H9 (cell line): Measurements from ENCODE around the gene LRRC55. TPM values are rescaled to one million over a fixed set of nuclear protein-coding genes. Genes with fewer than 3 reads are reported as not detected.

ENCODE experiments used
- DNase-seq: peaks from one replicate; pipeline ENCODE4 v3.0.0-alpha.2; 2017
- H2AFZ ChIP-seq: one replicate; pipeline ENCODE4 v1.6.1; 2013; ENCODE audit warnings: mild to moderate bottlenecking, low read length, control low read depth, moderate library complexity
- H2AK5ac ChIP-seq: 2 replicates; pipeline ENCODE4 v1.6.1; 2013; ENCODE audit warnings: low read length, control low read depth, mixed read lengths; ENCODE audit not compliant: insufficient read length
- H2BK120ac ChIP-seq: one replicate; pipeline ENCODE4 v1.6.1; 2013; ENCODE audit warnings: low read depth, mild to moderate bottlenecking, low read length, control low read depth, inconsistent platforms; ENCODE audit not compliant: poor library complexity, severe bottlenecking
- H2BK12ac ChIP-seq: 2 replicates; pipeline ENCODE4 v1.6.1; 2013; ENCODE audit warnings: low read length, control low read depth, mixed read lengths, low read depth; ENCODE audit not compliant: insufficient read length
- H2BK15ac ChIP-seq: 2 replicates; pipeline ENCODE4 v1.6.1; 2013; ENCODE audit warnings: low read depth, low read length, control low read depth
- H2BK20ac ChIP-seq: one replicate; pipeline ENCODE4 v1.6.1; 2013; ENCODE audit warnings: low read depth, mild to moderate bottlenecking, low read length, control low read depth, inconsistent platforms; ENCODE audit not compliant: poor library complexity, severe bottlenecking
- H2BK5ac ChIP-seq: 2 replicates; pipeline ENCODE4 v1.6.1; 2013; ENCODE audit warnings: low read length, control low read depth, mixed read lengths; ENCODE audit not compliant: insufficient read length
- H3K14ac ChIP-seq: 2 replicates; pipeline ENCODE4 v1.6.1; 2013; ENCODE audit warnings: low read length, control low read depth; ENCODE audit not compliant: insufficient read depth
- H3K18ac ChIP-seq: 2 replicates; pipeline ENCODE4 v1.6.1; 2013; ENCODE audit warnings: low read depth, mild to moderate bottlenecking, mixed read lengths, low read length, control low read depth; ENCODE audit not compliant: insufficient read length
- H3K23ac ChIP-seq: 2 replicates; pipeline ENCODE4 v1.6.1; 2013; ENCODE audit warnings: low read length, control low read depth, mixed read lengths, low read depth; ENCODE audit not compliant: insufficient read length
- H3K23me2 ChIP-seq: 2 replicates; pipeline ENCODE4 v1.6.1; 2013; ENCODE audit warnings: low read depth, mild to moderate bottlenecking, mixed read lengths, low read length, control low read depth; ENCODE audit not compliant: insufficient read length, poor library complexity, severe bottlenecking
- H3K27ac ChIP-seq: 2 replicates; pipeline ENCODE4 v1.5.1; 2013; ENCODE audit warnings: low read length, control low read depth, mixed read lengths, low read depth; ENCODE audit not compliant: insufficient read length
- H3K27me3 ChIP-seq: 2 replicates; pipeline ENCODE4 v1.6.1; 2013; ENCODE audit warnings: low read length, control low read depth, inconsistent platforms; ENCODE audit not compliant: insufficient read depth
- H3K4ac ChIP-seq: 2 replicates; pipeline ENCODE4 v1.6.1; 2013; ENCODE audit warnings: low read depth, mild to moderate bottlenecking, control low read depth, inconsistent platforms, low read length, moderate library complexity
- H3K4me1 ChIP-seq: 2 replicates; pipeline ENCODE4 v1.6.1; 2013; ENCODE audit warnings: low read length, control low read depth, inconsistent platforms; ENCODE audit not compliant: insufficient read depth
- H3K4me2 ChIP-seq: 2 replicates; pipeline ENCODE4 v1.6.1; 2013; ENCODE audit warnings: low read length, control low read depth, mixed read lengths; ENCODE audit not compliant: insufficient read length, insufficient read depth
- H3K56ac ChIP-seq: 2 replicates; pipeline ENCODE4 v1.6.1; 2013; ENCODE audit warnings: low read depth, mild to moderate bottlenecking, mixed read lengths, low read length, control low read depth; ENCODE audit not compliant: insufficient read length
- H3K79me1 ChIP-seq: 2 replicates; pipeline ENCODE4 v1.6.1; 2013; ENCODE audit warnings: low read depth, mild to moderate bottlenecking, moderate library complexity, low read length, control low read depth, inconsistent platforms; ENCODE audit not compliant: insufficient read depth, poor library complexity, severe bottlenecking
- H3K79me2 ChIP-seq: 2 replicates; pipeline ENCODE4 v1.6.1; 2013; ENCODE audit warnings: low read length, control low read depth, inconsistent platforms; ENCODE audit not compliant: insufficient read depth
- H3K9ac ChIP-seq: 2 replicates; pipeline ENCODE4 v1.6.1; 2013; ENCODE audit warnings: low read length, control low read depth, mixed read lengths; ENCODE audit not compliant: insufficient read length; ENCODE audit errors: extremely low read depth
- H3K9me3 ChIP-seq: one replicate; pipeline ENCODE4 v1.6.1; 2013; ENCODE audit warnings: low read depth, low read length, inconsistent platforms; ENCODE audit not compliant: control insufficient read depth
- H3T11ph ChIP-seq: one replicate; pipeline ENCODE4 v1.6.1; 2013; ENCODE audit warnings: mild to moderate bottlenecking, low read length, control low read depth, inconsistent platforms
- H4K20me1 ChIP-seq: one replicate; pipeline ENCODE4 v1.6.1; 2013; ENCODE audit not compliant: control insufficient read depth, insufficient read length, insufficient read depth
- H4K5ac ChIP-seq: 2 replicates; pipeline ENCODE4 v1.6.1; 2013; ENCODE audit warnings: low read depth, mild to moderate bottlenecking, mixed read lengths, low read length, control low read depth; ENCODE audit not compliant: insufficient read length
- H4K8ac ChIP-seq: replicated peaks from 2 replicates; pipeline ENCODE4 v1.6.1; 2013; ENCODE audit warnings: low read length, control low read depth, mixed read lengths, low read depth; ENCODE audit not compliant: insufficient read length
- H4K91ac ChIP-seq: 2 replicates; pipeline ENCODE4 v1.6.1; 2013; ENCODE audit warnings: low read depth, mild to moderate bottlenecking, moderate library complexity, mixed read lengths, low read length, control low read depth; ENCODE audit not compliant: insufficient read length
- H3K27ac Mint-ChIP-seq, 3 experiments: 2 replicates in 2 of 3; 3 replicates in 1 of 3; pipeline ENCODE4 v1.8.0; 2020 to 2021; ENCODE audit warnings: mixed read lengths in 3 of 3, mild to moderate bottlenecking in 1 of 3, moderate library complexity in 1 of 3
- H3K27me3 Mint-ChIP-seq: 2 replicates; pipeline ENCODE4 v1.8.0; 2021; ENCODE audit warnings: low read depth, mild to moderate bottlenecking, moderate library complexity, mixed read lengths
- H3K36me3 Mint-ChIP-seq, 3 experiments: 2 replicates in 2 of 3; 3 replicates in 1 of 3; pipeline ENCODE4 v1.8.0; 2020 to 2021; ENCODE audit warnings: low read depth in 3 of 3, mixed read lengths in 3 of 3; ENCODE audit not compliant: insufficient read depth in 1 of 3
- H3K4me1 Mint-ChIP-seq, 2 experiments: 2 replicates each; pipeline ENCODE4 v1.8.0; 2020; ENCODE audit warnings: mixed read lengths in 2 of 2
- H3K4me3 Mint-ChIP-seq, 2 experiments: 2 replicates in 1 of 2; 3 replicates in 1 of 2; pipeline ENCODE4 v1.8.0; 2020 to 2021; ENCODE audit warnings: mild to moderate bottlenecking in 2 of 2, mixed read lengths in 2 of 2, moderate library complexity in 1 of 2
- H3K9me3 Mint-ChIP-seq, 2 experiments: 2 replicates in 1 of 2; 3 replicates in 1 of 2; pipeline ENCODE4 v1.8.0; 2020; ENCODE audit warnings: mild to moderate bottlenecking in 2 of 2, mixed read lengths in 2 of 2, moderate library complexity in 1 of 2
- CTCF ChIP-seq: fragments of 200-600 bp; sonication (generic); conservative IDR thresholded peaks from 3 replicates; pipeline ENCODE4 v1.8.0; 2021; ENCODE audit warnings: antibody characterized with exemption, mild to moderate bottlenecking
- WGBS: extraction: QIAGEN DNeasy Blood & Tissue Kit; methylation state at CpG from one replicate; pipeline ENCODE4 v1.1.7; 2013; ENCODE audit warnings: missing lambda C conversion rate, low lambda C conversion rate, mixed read lengths; ENCODE audit not compliant: insufficient read length; ENCODE audit errors: extremely low coverage; 5-methylcytosine and 5-hydroxymethylcytosine counted together
- total RNA-seq: library from RNA; stranded (reverse); gene quantifications from 2 replicates; pipeline ENCODE4 v1.2.1, GENCODE V29; 2021

The LRRC55 gene
- total RNA-seq, 1 experiment from 2014 or later, result 1.0 TPM

DNA sequence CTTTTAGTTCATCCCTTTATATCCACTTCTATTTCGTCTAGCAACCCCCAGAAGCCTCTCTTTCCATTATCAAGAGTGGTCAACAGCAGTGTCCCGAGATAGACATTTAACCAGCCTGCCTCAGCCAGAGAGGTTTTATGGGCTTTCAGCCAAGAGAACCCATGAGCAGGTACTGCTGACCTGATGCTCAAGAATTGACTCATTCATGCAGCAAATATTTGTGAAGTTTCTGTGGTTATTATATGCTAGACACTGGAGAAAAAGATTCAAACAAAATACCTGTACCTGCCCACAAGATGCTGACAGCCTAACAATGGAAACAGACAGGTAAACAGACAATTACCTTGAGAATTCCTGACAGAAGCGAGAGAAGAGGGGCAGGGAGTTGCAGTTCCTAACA lies 9.7 kb upstream of the LRRC55 start:
- Mint-ChIP-seq H3K4me3 (no peak overlapping the region), H3K4me1 (no peaks in the 10 kb centered on the region), H3K36me3 (peaks cover 8 to 21% (median 11%) of the 10 kb centered on the region in 3 experiments), H3K27ac (no peak overlapping the region), H3K9me3 (peaks cover 27 to 29% of the 10 kb centered on the region in 2 experiments), H3K27me3 (peaks cover 7% of the 10 kb centered on the region; the same call in 1 of the 2 replicates)
- no peak overlapping the region for H3K9ac ChIP-seq
- H3K23ac ChIP-seq, result no peak overlapping the region
- no peaks in the 10 kb centered on the region for H4K20me1 ChIP-seq
- H3K4me2 ChIP-seq, result no peak overlapping the region
- no peak for TF ChIP-seq CTCF
- DNase-seq, result no peak
- no peaks in the 10 kb centered on the region for H3K27me3 ChIP-seq
- H2AK5ac ChIP-seq, result no peak overlapping the region
- no peaks in the 10 kb centered on the region for H3K79me1 ChIP-seq
- H3K4ac ChIP-seq, result no peak overlapping the region
- H2BK120ac ChIP-seq, result no peak overlapping the region
- no peak overlapping the region for H2BK5ac ChIP-seq
- H3K56ac ChIP-seq, result no peak overlapping the region
- H2BK20ac ChIP-seq, result no peak overlapping the region
- H3T11ph ChIP-seq, result no peak overlapping the region
- H4K91ac ChIP-seq, result no peak overlapping the region
- H3K14ac ChIP-seq, result no peak overlapping the region
- WGBS, result no CpG with 5 or more reads among the region's 3 CpGs
- H2BK12ac ChIP-seq, result no peak overlapping the region
- H3K18ac ChIP-seq, result no peak overlapping the region
- no peak overlapping the region for H3K27ac ChIP-seq
- no peak overlapping the region for H2AFZ ChIP-seq
- H3K79me2 ChIP-seq, result no peaks in the 10 kb centered on the region
- no peak overlapping the region for H2BK15ac ChIP-seq
- no peaks in the 10 kb centered on the region for H3K4me1 ChIP-seq
- H3K9me3 ChIP-seq, result peaks cover 7% of the 10 kb centered on the region
- H4K5ac ChIP-seq, result no peak overlapping the region
- no peak overlapping the region for H4K8ac ChIP-seq
- no peaks in the 10 kb centered on the region for H3K23me2 ChIP-seq
